SK-N-SH (cell line): Measurements from ENCODE around the gene FGFRL1. TPM values are rescaled to one million over a fixed set of nuclear protein-coding genes. Genes with fewer than 3 reads are reported as not detected.

Experiments
- CTCF ChIA-PET: fragments of 300-600, 350-600 bp; formaldehyde crosslinking; extraction: SDS; loops from one replicate; lab custom pipeline; 2021; lab: Yijun Ruan, JAX
- POLR2A ChIA-PET: fragments of 350-600 bp; sonication (Branson Sonifier 250); formaldehyde crosslinking; extraction: SDS; loops from one replicate; lab custom pipeline; 2020; ENCODE audit warnings: antibody characterized with exemption, inconsistent platforms; lab: Yijun Ruan, JAX
- DNase-seq: peaks from one replicate; pipeline ENCODE4 v3.0.0; 2012
- H2AFZ ChIP-seq: fragments of 200-600 bp; sonication (generic); 2 replicates; pipeline ENCODE4 v1.8.1; 2016; ENCODE audit warnings: antibody characterized with exemption, mild to moderate bottlenecking, low read depth
- H3F3A ChIP-seq: fragments of 200-600 bp; sonication (generic); replicated peaks from 2 replicates; pipeline ENCODE3; 2016; ENCODE audit warnings: antibody characterized with exemption, mild to moderate bottlenecking; ENCODE audit not compliant: insufficient read depth
- H3K27ac ChIP-seq, 2 experiments: fragments of 200-500 bp in 1 of 2; fragments of 200-600 bp in 1 of 2; sonication (Bioruptor generic) in 1 of 2; sonication (generic), shearing (Covaris generic) in 1 of 2; 2 replicates each; pipeline versions ENCODE4 v1.5.1 to v1.6.1; 2014 to 2016; ENCODE audit warnings: low read depth in 2 of 2, inconsistent platforms in 1 of 2, low read length in 1 of 2, mild to moderate bottlenecking in 1 of 2, mixed read lengths in 1 of 2
- H3K27me3 ChIP-seq: fragments of 200-600 bp; sonication (generic), shearing (Covaris generic); 2 replicates; pipeline ENCODE4 v1.6.1; 2016; ENCODE audit warnings: mixed run types; ENCODE audit not compliant: insufficient read depth
- H3K36me3 ChIP-seq, 2 experiments: fragments of 200-500 bp in 1 of 2; fragments of 200-600 bp in 1 of 2; sonication (Bioruptor generic) in 1 of 2; sonication (generic) in 1 of 2; replicated peaks in 1 of 2; 2 replicates each; pipeline versions ENCODE3 to v1.5.1; 2014 to 2016; ENCODE audit warnings: low read length in 1 of 2, mild to moderate bottlenecking in 1 of 2; ENCODE audit not compliant: insufficient read depth in 2 of 2, control insufficient read depth in 1 of 2
- H3K4me1 ChIP-seq, 2 experiments: fragments of 200-500 bp in 1 of 2; fragments of 200-600 bp in 1 of 2; sonication (Bioruptor generic) in 1 of 2; sonication (generic), shearing (Covaris generic) in 1 of 2; 2 replicates each; pipeline versions ENCODE4 v1.5.1 to v1.6.1; 2014 to 2016; ENCODE audit warnings: low read depth in 1 of 2, low read length in 1 of 2, mixed run types in 1 of 2; ENCODE audit not compliant: insufficient read depth in 2 of 2, control insufficient read depth in 1 of 2
- H3K4me2 ChIP-seq: fragments of 200-600 bp; sonication (generic), shearing (Covaris generic); 2 replicates; pipeline ENCODE4 v1.6.1; 2017; ENCODE audit warnings: mixed run types
- H3K4me3 ChIP-seq, 2 experiments: fragments of 200-500 bp in 1 of 2; fragments of 200-600 bp in 1 of 2; sonication (Bioruptor generic) in 1 of 2; sonication (generic), shearing (Covaris generic) in 1 of 2; 2 replicates each; pipeline versions ENCODE4 v1.5.1 to v1.8.1; 2014 to 2016; ENCODE audit warnings: low read depth in 2 of 2, inconsistent platforms in 1 of 2, low read length in 1 of 2, mild to moderate bottlenecking in 1 of 2, mixed read lengths in 1 of 2, moderate library complexity in 1 of 2
- H3K79me2 ChIP-seq: fragments of 200-600 bp; sonication (generic); 2 replicates; pipeline ENCODE4 v1.8.1; 2017; ENCODE audit warnings: mild to moderate bottlenecking; ENCODE audit not compliant: insufficient read depth
- H3K9ac ChIP-seq: fragments of 200-600 bp; sonication (generic); 2 replicates; pipeline ENCODE4 v1.6.1; 2017; ENCODE audit warnings: mixed run types
- H3K9me2 ChIP-seq: fragments of 200-600 bp; sonication (generic); 2 replicates; pipeline ENCODE4 v1.6.1; 2017; ENCODE audit warnings: mixed run types
- H3K9me3 ChIP-seq: fragments of 200-600 bp; sonication (generic); 2 replicates; pipeline ENCODE4 v1.6.1; 2017; ENCODE audit warnings: mixed run types, mild to moderate bottlenecking, moderate library complexity
- H4K20me1 ChIP-seq: fragments of 200-600 bp; sonication (generic); 2 replicates; pipeline ENCODE4 v1.6.1; 2017; ENCODE audit warnings: mild to moderate bottlenecking, mixed run types; ENCODE audit not compliant: insufficient read depth
- CHD2 ChIP-seq: fragments of 150-350 bp; IDR thresholded peaks from 2 replicates; pipeline ENCODE4 v1.6.1; 2018; ENCODE audit warnings: low read length; ENCODE audit not compliant: partially characterized antibody
- ELF1 ChIP-seq: IDR thresholded peaks from 2 replicates; pipeline ENCODE4 v1.4.0; 2012
- EP300 ChIP-seq, 2 experiments: IDR thresholded peaks; 2 replicates each; pipeline versions ENCODE4 v1.4.0 to v1.6.1; 2012; ENCODE audit warnings: borderline replicate concordance in 1 of 2, low read depth in 1 of 2, low read length in 1 of 2
- FOSL2 ChIP-seq: IDR thresholded peaks from 2 replicates; pipeline ENCODE4 v1.4.0; 2012; ENCODE audit warnings: low read depth, mild to moderate bottlenecking, moderate library complexity, borderline replicate concordance
- FOXM1 ChIP-seq: IDR thresholded peaks from 2 replicates; pipeline ENCODE4 v1.4.0; 2012; ENCODE audit warnings: low read depth, mild to moderate bottlenecking
- PBX3 ChIP-seq: IDR thresholded peaks from 2 replicates; pipeline ENCODE4; 2012
- RAD21 ChIP-seq: IDR thresholded peaks from 2 replicates; pipeline ENCODE4 v1.6.1; 2012; ENCODE audit warnings: mild to moderate bottlenecking, low read length
- RFX5 ChIP-seq: IDR thresholded peaks from 2 replicates; pipeline ENCODE4 v1.6.1; 2012; ENCODE audit warnings: mild to moderate bottlenecking, improper control_type of control experiment, low read length
- RXRA ChIP-seq: IDR thresholded peaks from 2 replicates; pipeline ENCODE4 v1.4.0; 2012; ENCODE audit warnings: low read depth, mild to moderate bottlenecking, borderline replicate concordance
- TCF12 ChIP-seq: IDR thresholded peaks from 2 replicates; pipeline ENCODE4 v1.4.0; 2012
- USF1 ChIP-seq: IDR thresholded peaks from 2 replicates; pipeline ENCODE4 v1.4.0; 2012; ENCODE audit warnings: low read depth, borderline replicate concordance
- YY1 ChIP-seq: IDR thresholded peaks from 2 replicates; pipeline ENCODE4 v1.4.0; 2012; ENCODE audit warnings: low read depth, mild to moderate bottlenecking
- WGBS: methylation state at CpG from one replicate; pipeline ENCODE4 v1.1.6; 2017; ENCODE audit warnings: low lambda C conversion rate; 5-methylcytosine and 5-hydroxymethylcytosine counted together
- polyA plus RNA-seq, 3 experiments: library from polyadenylated mRNA; depleted of rRNA; stranded (reverse); fragments of >200 nt; gene quantifications; 2 replicates each; pipeline ENCODE4 v1.2.3, GENCODE V29; 2012

The FGFRL1 gene
- polyA plus RNA-seq, 1 of the 3 experiments (the other 2 are of a cell fraction): 22.5 TPM

- no peaks in the 10 kb centered on the region for H4K20me1 ChIP-seq
- H3K9me3 ChIP-seq: no peaks in the 10 kb centered on the region
- no peak overlapping the region for H2AFZ ChIP-seq
- ChIA-PET POLR2A (no interaction called here), CTCF (no interaction called here)
- no peaks in the 10 kb centered on the region for H3K4me1 ChIP-seq
- no peaks in the 10 kb centered on the region for H3K27me3 ChIP-seq
- H3F3A ChIP-seq: no peaks in the 10 kb centered on the region
- H3K9ac ChIP-seq: no peak overlapping the region
- no peak overlapping the region for H3K4me2 ChIP-seq
- no peaks in the 10 kb centered on the region for H3K9me2 ChIP-seq
- no peak for DNase-seq
- peaks cover 0 to 47% of the 10 kb centered on the region in 2 experiments for H3K36me3 ChIP-seq
- no peak overlapping the region for H3K27ac ChIP-seq
- no peak overlapping the region for H3K4me3 ChIP-seq
- TF ChIP-seq USF1: no peak
- no peak for TF ChIP-seq FOXM1
- no peak for TF ChIP-seq YY1
- no peaks in the 10 kb centered on the region for H3K79me2 ChIP-seq
- 97% methylated on average over 5 of the region's 26 CpGs for WGBS
Observed at GRCh38 chr4:965048-965765, 46.2 kb upstream of the FGFRL1 start.

GRCh38 chr4:965766-966134, 45.7 kb upstream of the FGFRL1 start:
- DNase-seq: no peak

More at GRCh38 chr4:965766-966134, 45.7 kb upstream of the FGFRL1 start:
- 95% methylated on average over 15 of the region's 21 CpGs for WGBS
- H3K4me2 ChIP-seq: no peak overlapping the region
- no peak overlapping the region for H3K27ac ChIP-seq
- no peaks in the 10 kb centered on the region for H3K79me2 ChIP-seq
- H2AFZ ChIP-seq: no peak overlapping the region
- no peaks in the 10 kb centered on the region for H3F3A ChIP-seq
- H4K20me1 ChIP-seq: peaks cover under 1% of the 10 kb centered on the region; the same call in 1 of the 2 replicates
- TF ChIP-seq TCF12: no peak
- TF ChIP-seq RFX5: no peak
- no peak for TF ChIP-seq PBX3
- TF ChIP-seq ELF1: no peak
- TF ChIP-seq RAD21: no peak
- TF ChIP-seq CHD2: no peak
- no peak for TF ChIP-seq RXRA
- TF ChIP-seq FOSL2: no peak
- no peak for TF ChIP-seq EP300 (IDR thresholded peaks at IDR 0.05; ENCODE audit: borderline replicate concordance in 1 of 2, low read depth in 1 of 2, low read length in 1 of 2)
- H3K4me3 ChIP-seq: no peak overlapping the region
- H3K9me3 ChIP-seq: no peaks in the 10 kb centered on the region
- no peaks in the 10 kb centered on the region for H3K4me1 ChIP-seq
- ChIA-PET POLR2A (no interaction called here), CTCF (no interaction called here)
- H3K9ac ChIP-seq: no peak overlapping the region
- no peaks in the 10 kb centered on the region for H3K27me3 ChIP-seq
- H3K9me2 ChIP-seq: no peaks in the 10 kb centered on the region
- H3K36me3 ChIP-seq: peaks cover 0 to 44% of the 10 kb centered on the region in 2 experiments
